Astrocyte (in vitro differentiated cells and primary cell): Measurements from ENCODE around the gene EBPL. TPM values are rescaled to one million over a fixed set of nuclear protein-coding genes. Genes with fewer than 3 reads are reported as not detected.

Experiments used
- DNase-seq: peaks from one replicate; pipeline ENCODE4 v3.0.0-alpha.2; 2010; ENCODE audit warnings: low read depth
- FAIRE-seq: peaks from 2 replicates; lab custom pipeline; 2011; peaks lifted over from hg19 to GRCh38; lab: Jason Lieb, UNC
- H2AFZ ChIP-seq: 2 replicates; pipeline ENCODE4 v1.6.0; 2012; ENCODE audit warnings: low read depth, low read length, inconsistent platforms
- H3K27ac ChIP-seq: 2 replicates; pipeline ENCODE4 v1.5.1; 2011; ENCODE audit warnings: low read depth, low read length, inconsistent platforms
- H3K27me3 ChIP-seq: 2 replicates; pipeline ENCODE4 v1.6.0; 2011; ENCODE audit warnings: low read length, inconsistent platforms; ENCODE audit not compliant: insufficient read depth
- H3K36me3 ChIP-seq: 2 replicates; pipeline ENCODE4 v1.5.1; 2011; ENCODE audit warnings: low read length, inconsistent platforms; ENCODE audit not compliant: insufficient read depth
- H3K4me1 ChIP-seq: 2 replicates; pipeline ENCODE4 v1.5.1; 2011; ENCODE audit warnings: low read length, inconsistent platforms; ENCODE audit not compliant: insufficient read depth
- H3K4me2 ChIP-seq: 2 replicates; pipeline ENCODE4 v1.6.0; 2012; ENCODE audit warnings: low read length, inconsistent platforms
- H3K4me3 ChIP-seq: 2 replicates; pipeline ENCODE4 v1.5.1; 2011; ENCODE audit warnings: low read depth, mild to moderate bottlenecking, low read length, inconsistent platforms; ENCODE audit not compliant: insufficient read depth
- H3K79me2 ChIP-seq: 2 replicates; pipeline ENCODE4 v1.6.0; 2012; ENCODE audit warnings: mild to moderate bottlenecking, low read length, inconsistent platforms; ENCODE audit not compliant: insufficient read depth
- H3K9ac ChIP-seq: 2 replicates; pipeline ENCODE4 v1.6.0; 2012; ENCODE audit warnings: mild to moderate bottlenecking, low read length, inconsistent platforms
- H3K9me3 ChIP-seq: 2 replicates; pipeline ENCODE4 v1.5.1; 2012; ENCODE audit warnings: low read depth, mild to moderate bottlenecking, low read length, inconsistent platforms; ENCODE audit not compliant: insufficient read depth
- H4K20me1 ChIP-seq: 2 replicates; pipeline ENCODE4 v1.6.0; 2012; ENCODE audit warnings: low read length, inconsistent platforms; ENCODE audit not compliant: insufficient read depth
- H3K27ac Mint-ChIP-seq: one replicate; pipeline ENCODE4 v1.8.0; 2021; ENCODE audit warnings: mild to moderate bottlenecking, mixed read lengths; ENCODE audit not compliant: unreplicated experiment
- H3K27me3 Mint-ChIP-seq: one replicate; pipeline ENCODE4 v1.8.0; 2021; ENCODE audit warnings: low read depth, mixed read lengths; ENCODE audit not compliant: unreplicated experiment
- H3K36me3 Mint-ChIP-seq: one replicate; pipeline ENCODE4 v1.8.0; 2021; ENCODE audit warnings: low read depth, mixed read lengths; ENCODE audit not compliant: unreplicated experiment
- H3K4me1 Mint-ChIP-seq: one replicate; pipeline ENCODE4 v1.8.0; 2021; ENCODE audit warnings: low read depth, mixed read lengths; ENCODE audit not compliant: unreplicated experiment
- H3K4me3 Mint-ChIP-seq: one replicate; pipeline ENCODE4 v1.8.0; 2021; ENCODE audit warnings: mild to moderate bottlenecking, moderate library complexity, mixed read lengths; ENCODE audit not compliant: unreplicated experiment
- H3K9me3 Mint-ChIP-seq: one replicate; pipeline ENCODE4 v1.8.0; 2021; ENCODE audit warnings: mild to moderate bottlenecking, mixed read lengths; ENCODE audit not compliant: unreplicated experiment
- EZH2 ChIP-seq: IDR thresholded peaks from 2 replicates; pipeline ENCODE4 v1.6.1; 2012; ENCODE audit warnings: mild to moderate bottlenecking, low read length, inconsistent platforms; ENCODE audit not compliant: insufficient read depth
- total RNA-seq: library from RNA; stranded (reverse); gene quantifications from 2 replicates; pipeline ENCODE4 v1.2.1, GENCODE V29; 2021
- TF ChIP-seq, protein P1 (sequence below): IDR thresholded peaks from 2 replicates; pipeline ENCODE4 v1.5.1; 2011; ENCODE audit warnings: low read depth, mild to moderate bottlenecking, inconsistent platforms, low read length, moderate library complexity; ENCODE audit not compliant: insufficient read depth

EBPL gene
- total RNA-seq, 1 donor from 2014 or later, result 62.1 TPM

DNA sequence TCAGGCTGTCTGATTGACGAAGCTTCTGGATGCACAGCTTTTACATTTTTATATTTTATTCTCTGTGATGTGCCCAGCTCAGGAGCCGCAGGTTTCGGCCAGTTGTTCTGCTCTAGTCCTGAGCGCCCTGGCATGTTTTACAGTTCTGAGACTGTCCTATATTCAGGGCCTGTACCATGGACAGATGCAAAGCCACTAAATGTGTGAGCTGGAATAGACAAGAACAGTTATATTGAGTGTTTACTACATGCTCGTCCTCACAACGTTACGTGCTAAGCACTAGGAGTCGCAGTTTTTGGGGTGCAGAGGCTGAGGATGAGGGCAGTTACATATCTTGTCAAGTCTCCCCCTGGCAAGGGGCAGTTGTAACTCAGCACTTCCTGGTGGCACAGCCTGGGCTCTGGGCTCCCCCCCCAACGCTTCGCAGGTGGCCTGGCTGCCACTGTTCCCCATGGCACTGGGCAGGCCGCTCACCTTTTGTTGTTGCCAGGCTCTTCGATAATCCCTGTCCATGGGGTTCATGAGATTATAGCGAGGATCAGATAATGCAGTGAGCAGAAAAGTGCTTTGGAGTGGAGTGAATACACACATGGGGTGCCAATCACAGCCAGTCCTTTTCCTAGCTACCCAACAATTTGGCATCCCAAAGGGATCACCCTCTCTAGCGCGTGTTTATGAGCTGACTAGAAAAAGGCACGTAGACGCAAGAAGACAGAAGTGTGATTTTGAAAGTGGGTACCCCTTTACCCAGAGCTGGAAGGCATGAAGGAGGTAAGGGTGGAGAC lies 39.5 kb downstream of the EBPL start:
- H3K4me3 Mint-ChIP-seq, result no peak overlapping the region
- H4K20me1 ChIP-seq, result no peaks in the 10 kb centered on the region
- no peak overlapping the region for H2AFZ ChIP-seq
- no peaks in the 10 kb centered on the region for H3K4me1 ChIP-seq
- FAIRE-seq (no peak), DNase-seq (no peak)
- no peak for TF ChIP-seq EZH2
- TF ChIP-seq, protein P1, sequence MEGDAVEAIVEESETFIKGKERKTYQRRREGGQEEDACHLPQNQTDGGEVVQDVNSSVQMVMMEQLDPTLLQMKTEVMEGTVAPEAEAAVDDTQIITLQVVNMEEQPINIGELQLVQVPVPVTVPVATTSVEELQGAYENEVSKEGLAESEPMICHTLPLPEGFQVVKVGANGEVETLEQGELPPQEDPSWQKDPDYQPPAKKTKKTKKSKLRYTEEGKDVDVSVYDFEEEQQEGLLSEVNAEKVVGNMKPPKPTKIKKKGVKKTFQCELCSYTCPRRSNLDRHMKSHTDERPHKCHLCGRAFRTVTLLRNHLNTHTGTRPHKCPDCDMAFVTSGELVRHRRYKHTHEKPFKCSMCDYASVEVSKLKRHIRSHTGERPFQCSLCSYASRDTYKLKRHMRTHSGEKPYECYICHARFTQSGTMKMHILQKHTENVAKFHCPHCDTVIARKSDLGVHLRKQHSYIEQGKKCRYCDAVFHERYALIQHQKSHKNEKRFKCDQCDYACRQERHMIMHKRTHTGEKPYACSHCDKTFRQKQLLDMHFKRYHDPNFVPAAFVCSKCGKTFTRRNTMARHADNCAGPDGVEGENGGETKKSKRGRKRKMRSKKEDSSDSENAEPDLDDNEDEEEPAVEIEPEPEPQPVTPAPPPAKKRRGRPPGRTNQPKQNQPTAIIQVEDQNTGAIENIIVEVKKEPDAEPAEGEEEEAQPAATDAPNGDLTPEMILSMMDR, result no peak
- no peak overlapping the region for H3K27ac Mint-ChIP-seq
- H3K36me3 ChIP-seq, result no peaks in the 10 kb centered on the region
- no peaks in the 10 kb centered on the region for H3K9me3 Mint-ChIP-seq
- H3K79me2 ChIP-seq, result no peaks in the 10 kb centered on the region
- no peaks in the 10 kb centered on the region for H3K9me3 ChIP-seq
- H3K27me3 Mint-ChIP-seq, result no peaks in the 10 kb centered on the region
- no peak overlapping the region for H3K4me3 ChIP-seq
- peaks cover 7% of the 10 kb centered on the region for H3K36me3 Mint-ChIP-seq
- H3K9ac ChIP-seq, result no peak overlapping the region
- no peaks in the 10 kb centered on the region for H3K4me1 Mint-ChIP-seq
- no peak overlapping the region for H3K4me2 ChIP-seq
- no peaks in the 10 kb centered on the region for H3K27me3 ChIP-seq
- no peak overlapping the region for H3K27ac ChIP-seq

DNA sequence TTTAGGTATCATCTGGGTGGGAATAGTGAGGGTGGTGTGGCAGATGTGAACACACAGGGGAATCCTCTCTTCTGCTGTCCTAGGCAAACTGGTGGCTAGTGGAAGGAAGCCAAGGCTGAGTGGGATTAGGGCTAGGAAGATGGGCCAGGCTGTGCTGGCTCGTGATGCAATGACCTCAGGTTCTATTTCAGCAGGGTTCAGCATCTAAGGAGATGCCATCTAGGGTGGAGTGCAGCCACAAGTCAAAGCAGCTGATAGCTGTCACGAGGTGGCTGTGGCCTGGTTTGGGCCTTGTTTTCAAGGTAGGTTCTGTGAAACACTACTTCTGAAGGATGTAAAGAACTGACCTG lies 41.3 kb downstream of the EBPL start:
- H3K9me3 Mint-ChIP-seq, result no peaks in the 10 kb centered on the region
- no peaks in the 10 kb centered on the region for H3K9me3 ChIP-seq
- TF ChIP-seq, protein P1, result no peak
- no peak for TF ChIP-seq EZH2
- no peaks in the 10 kb centered on the region for H3K27me3 ChIP-seq
- no peak overlapping the region for H3K27ac ChIP-seq
- H3K27me3 Mint-ChIP-seq, result no peaks in the 10 kb centered on the region
- FAIRE-seq (no peak), DNase-seq (no peak)
- no peaks in the 10 kb centered on the region for H3K79me2 ChIP-seq
- H3K9ac ChIP-seq, result no peak overlapping the region
- no peak overlapping the region for H3K4me3 Mint-ChIP-seq
- no peaks in the 10 kb centered on the region for H3K4me1 ChIP-seq
- H3K4me3 ChIP-seq, result no peak overlapping the region
- H3K4me1 Mint-ChIP-seq, result no peaks in the 10 kb centered on the region
- H3K4me2 ChIP-seq, result no peak overlapping the region
- peaks cover 2% of the 10 kb centered on the region for H3K36me3 Mint-ChIP-seq
- H3K27ac Mint-ChIP-seq, result no peak overlapping the region
- no peak overlapping the region for H2AFZ ChIP-seq
- no peaks in the 10 kb centered on the region for H4K20me1 ChIP-seq
- H3K36me3 ChIP-seq, result no peaks in the 10 kb centered on the region

DNA sequence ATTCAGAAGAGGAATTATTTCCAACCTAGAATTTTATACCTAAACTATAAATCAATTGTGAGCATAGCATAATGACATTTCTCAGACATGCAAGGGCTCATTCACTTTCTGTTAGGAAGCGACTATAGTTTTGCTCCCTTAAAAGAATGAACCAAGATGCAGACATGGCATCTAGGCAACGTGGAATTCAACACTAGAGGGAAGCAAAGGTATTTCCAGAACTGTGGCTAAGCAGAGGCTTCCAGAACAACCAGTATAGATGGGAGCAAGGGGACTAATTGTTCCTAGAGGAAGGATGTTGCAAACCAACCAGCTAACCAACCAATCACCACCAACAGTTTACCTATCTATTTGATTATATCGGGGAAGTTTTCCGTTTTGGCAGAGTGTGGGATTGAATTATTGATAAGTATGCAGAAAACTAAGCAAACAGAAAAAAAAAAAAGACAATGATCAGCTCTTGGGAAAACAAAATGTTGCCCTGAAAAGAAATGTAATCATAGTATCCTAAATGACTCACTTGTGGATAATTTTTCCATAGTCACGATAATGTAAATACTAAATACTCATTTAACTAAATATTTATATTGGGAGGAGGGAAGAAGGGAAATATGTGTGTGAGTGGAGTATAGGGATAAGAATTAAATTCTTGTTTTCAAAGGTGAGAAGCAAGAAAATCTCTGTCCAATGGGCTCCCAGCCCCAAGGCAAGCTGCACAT lies 41.9 kb downstream of the EBPL start:
- no peaks in the 10 kb centered on the region for H3K79me2 ChIP-seq
- no peak overlapping the region for H3K4me3 Mint-ChIP-seq
- no peaks in the 10 kb centered on the region for H3K9me3 ChIP-seq
- H3K4me1 ChIP-seq, result no peaks in the 10 kb centered on the region
- H2AFZ ChIP-seq, result no peak overlapping the region
- no peak overlapping the region for H3K27ac ChIP-seq
- no peaks in the 10 kb centered on the region for H4K20me1 ChIP-seq
- FAIRE-seq (no peak), DNase-seq (peak; percentile 27)
- peaks cover 2% of the 10 kb centered on the region for H3K36me3 Mint-ChIP-seq
- H3K4me1 Mint-ChIP-seq, result no peaks in the 10 kb centered on the region
- H3K27me3 ChIP-seq, result no peaks in the 10 kb centered on the region
- no peaks in the 10 kb centered on the region for H3K9me3 Mint-ChIP-seq
- H3K27me3 Mint-ChIP-seq, result no peaks in the 10 kb centered on the region
- TF ChIP-seq EZH2, result no peak
- TF ChIP-seq, protein P1, result peak; percentile 38
- no peak overlapping the region for H3K27ac Mint-ChIP-seq
- no peak overlapping the region for H3K4me2 ChIP-seq
- no peak overlapping the region for H3K9ac ChIP-seq
- H3K36me3 ChIP-seq, result no peaks in the 10 kb centered on the region
- no peak overlapping the region for H3K4me3 ChIP-seq
